HepG2 (cell line): ENCODE measurements around the gene PCIF1. TPM values are rescaled to one million over a fixed set of nuclear protein-coding genes. Genes with fewer than 3 reads are reported as not detected.

ENCODE experiments used
- BCLAF1 ChIP-seq: fragments of 450-650 bp; IDR thresholded peaks from 2 replicates; pipeline ENCODE4 v1.6.1; 2017; ENCODE audit warnings: mild to moderate bottlenecking
- HOXA9 ChIP-seq: sonication (generic); formaldehyde crosslinking; IDR thresholded peaks from 2 replicates; pipeline ENCODE4 v1.8.1; 2022; ENCODE audit warnings: missing genetic modification reagents, mild to moderate bottlenecking, moderate library complexity, borderline replicate concordance
- KLF9 ChIP-seq: IDR thresholded peaks from 2 replicates; pipeline ENCODE4 v1.6.1; 2016; ENCODE audit warnings: low read depth
- MAFK ChIP-seq, 2 experiments: IDR thresholded peaks in 1 of 2; conservative IDR thresholded peaks in 1 of 2; 2 replicates each; pipeline ENCODE4 v1.6.1; 2011; ENCODE audit warnings: improper control_type of control experiment in 2 of 2, low read length in 2 of 2
- NPAS2 ChIP-seq: sonication (generic); formaldehyde crosslinking; IDR thresholded peaks from 2 replicates; pipeline ENCODE4 v1.8.0; 2022; ENCODE audit warnings: mild to moderate bottlenecking, missing genetic modification reagents, borderline replicate concordance
- PLRG1 ChIP-seq: fragments of 450-650 bp; conservative IDR thresholded peaks from 2 replicates; pipeline ENCODE4 v1.6.1; 2016
- SOX6 ChIP-seq, 2 experiments: fragments of 450-650 bp in 1 of 2; sonication (generic) in 1 of 2; formaldehyde crosslinking in 1 of 2; IDR thresholded peaks; 2 replicates each; pipeline versions ENCODE4 v1.4.0 to v1.6.1; 2017 to 2020; ENCODE audit warnings: antibody characterized with exemption in 1 of 2, mild to moderate bottlenecking in 1 of 2, missing genetic modification reagents in 1 of 2
- SRF ChIP-seq: IDR thresholded peaks from 2 replicates; pipeline ENCODE4 v1.6.1; 2011; ENCODE audit warnings: mild to moderate bottlenecking, low read depth, low read length, moderate library complexity
- STAT5B ChIP-seq: sonication (generic); formaldehyde crosslinking; IDR thresholded peaks from 2 replicates; pipeline ENCODE4 v1.4.0; 2020; ENCODE audit warnings: missing genetic modification reagents
- ZBTB1 ChIP-seq: sonication (generic); formaldehyde crosslinking; IDR thresholded peaks from 2 replicates; pipeline ENCODE4 v1.4.0; 2020; ENCODE audit warnings: missing genetic modification reagents, borderline replicate concordance
- ZEB1 ChIP-seq: IDR thresholded peaks from 2 replicates; pipeline ENCODE4 v1.6.1; 2012; ENCODE audit warnings: mild to moderate bottlenecking, low read depth, inconsistent platforms; ENCODE audit not compliant: insufficient replicate concordance
- ZFP41 ChIP-seq: sonication (generic); formaldehyde crosslinking; IDR thresholded peaks from 2 replicates; pipeline ENCODE4 v1.4.0; 2020; ENCODE audit warnings: mild to moderate bottlenecking, missing genetic modification reagents, borderline replicate concordance
- ZNF329 ChIP-seq: sonication (generic); formaldehyde crosslinking; IDR thresholded peaks from 2 replicates; pipeline ENCODE4 v1.9.0; 2021; ENCODE audit warnings: low read depth, mild to moderate bottlenecking, missing genetic modification reagents
- ZNF468 ChIP-seq: sonication (generic); formaldehyde crosslinking; IDR thresholded peaks from 2 replicates; pipeline ENCODE4 v1.8.0; 2022; ENCODE audit warnings: mild to moderate bottlenecking, moderate library complexity, missing genetic modification reagents
- ZNF563 ChIP-seq: sonication (generic); formaldehyde crosslinking; IDR thresholded peaks from 2 replicates; pipeline ENCODE4 v1.8.0; 2022; ENCODE audit warnings: mild to moderate bottlenecking, moderate library complexity, missing genetic modification reagents
- ZNF572 ChIP-seq: sonication (generic); formaldehyde crosslinking; IDR thresholded peaks from 2 replicates; pipeline ENCODE4 v1.5.1; 2020; ENCODE audit warnings: mild to moderate bottlenecking, missing genetic modification reagents
- ZNF766 ChIP-seq: sonication (generic); formaldehyde crosslinking; IDR thresholded peaks from 2 replicates; pipeline ENCODE4 v1.5.0; 2020; ENCODE audit warnings: missing genetic modification reagents, borderline replicate concordance
- ZNF775 ChIP-seq: sonication (generic); formaldehyde crosslinking; IDR thresholded peaks from 2 replicates; pipeline ENCODE4 v1.4.0; 2020; ENCODE audit warnings: missing genetic modification reagents, mild to moderate bottlenecking, moderate library complexity, borderline replicate concordance
- ZSCAN21 ChIP-seq: sonication (generic); formaldehyde crosslinking; IDR thresholded peaks from 2 replicates; pipeline ENCODE4 v1.8.0; 2022; ENCODE audit warnings: mild to moderate bottlenecking, missing genetic modification reagents, moderate library complexity, borderline replicate concordance
- polyA plus RNA-seq, 8 experiments: library from polyadenylated mRNA; depleted of rRNA in 3 of 8; stranded (reverse) in 7 of 8; unstranded in 1 of 8; fragments of >200 nt; fragmentation: Illumina TruSeq in 4 of 8; extraction: Trizol in 4 of 8; gene quantifications; 2 replicates each; pipeline versions ENCODE4 v1.2.1 to v1.2.3, GENCODE V29; 2011 to 2016; ENCODE audit warnings: low read depth in 4 of 8, missing spikeins in 1 of 8, mixed read lengths in 1 of 8; ENCODE audit not compliant: insufficient read depth in 1 of 8
- total RNA-seq, 5 experiments: library from RNA; depleted of rRNA; stranded (reverse); fragments of >200 nt; fragmentation: Illumina TruSeq; extraction: Trizol; gene quantifications; 2 replicates each; pipeline ENCODE4 v1.2.3, GENCODE V29; 2016; ENCODE audit warnings: low read depth in 1 of 5
- TF ChIP-seq, protein P1 (sequence below): sonication (generic); formaldehyde crosslinking; conservative IDR thresholded peaks from 2 replicates; pipeline ENCODE4 v1.8.0; 2022; ENCODE audit warnings: missing genetic modification reagents
- TF ChIP-seq, protein P2 (sequence below): IDR thresholded peaks from 2 replicates; pipeline ENCODE4 v1.6.1; 2018; ENCODE audit warnings: missing genetic modification reagents, mild to moderate bottlenecking, missing compliant biosample characterization
- TF ChIP-seq, protein P3 (sequence below): IDR thresholded peaks from 2 replicates; pipeline ENCODE4 v1.6.1; 2016; ENCODE audit warnings: mild to moderate bottlenecking

The PCIF1 gene
- total and polyA plus RNA-seq, 2 of the 13 experiments (the other 11 are each of a cell fraction or from before 2014, with no cell fraction given), result 20.9 to 24.4 TPM

- no peak for TF ChIP-seq ZNF775 (CRISPR knock-in tag)
- no peak for TF ChIP-seq NPAS2
- TF ChIP-seq ZNF329 (CRISPR knock-in tag), result no peak
- TF ChIP-seq ZEB1, result peak; percentile 94
- peak; percentile 84; the same call in 1 of the 2 replicates for TF ChIP-seq ZNF563 (CRISPR knock-in tag)
- no peak for TF ChIP-seq HOXA9 (CRISPR knock-in tag)
- no peak for TF ChIP-seq BCLAF1
- 0 out of 2 replicates have a peak, but pooled peaks have one; percentile 54 for TF ChIP-seq ZBTB1 (CRISPR knock-in tag)
- TF ChIP-seq, protein P1, sequence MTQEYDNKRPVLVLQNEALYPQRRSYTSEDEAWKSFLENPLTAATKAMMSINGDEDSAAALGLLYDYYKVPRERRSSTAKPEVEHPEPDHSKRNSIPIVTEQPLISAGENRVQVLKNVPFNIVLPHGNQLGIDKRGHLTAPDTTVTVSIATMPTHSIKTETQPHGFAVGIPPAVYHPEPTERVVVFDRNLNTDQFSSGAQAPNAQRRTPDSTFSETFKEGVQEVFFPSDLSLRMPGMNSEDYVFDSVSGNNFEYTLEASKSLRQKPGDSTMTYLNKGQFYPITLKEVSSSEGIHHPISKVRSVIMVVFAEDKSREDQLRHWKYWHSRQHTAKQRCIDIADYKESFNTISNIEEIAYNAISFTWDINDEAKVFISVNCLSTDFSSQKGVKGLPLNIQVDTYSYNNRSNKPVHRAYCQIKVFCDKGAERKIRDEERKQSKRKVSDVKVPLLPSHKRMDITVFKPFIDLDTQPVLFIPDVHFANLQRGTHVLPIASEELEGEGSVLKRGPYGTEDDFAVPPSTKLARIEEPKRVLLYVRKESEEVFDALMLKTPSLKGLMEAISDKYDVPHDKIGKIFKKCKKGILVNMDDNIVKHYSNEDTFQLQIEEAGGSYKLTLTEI (CRISPR knock-in tag), result no peak
- TF ChIP-seq, protein P2, sequence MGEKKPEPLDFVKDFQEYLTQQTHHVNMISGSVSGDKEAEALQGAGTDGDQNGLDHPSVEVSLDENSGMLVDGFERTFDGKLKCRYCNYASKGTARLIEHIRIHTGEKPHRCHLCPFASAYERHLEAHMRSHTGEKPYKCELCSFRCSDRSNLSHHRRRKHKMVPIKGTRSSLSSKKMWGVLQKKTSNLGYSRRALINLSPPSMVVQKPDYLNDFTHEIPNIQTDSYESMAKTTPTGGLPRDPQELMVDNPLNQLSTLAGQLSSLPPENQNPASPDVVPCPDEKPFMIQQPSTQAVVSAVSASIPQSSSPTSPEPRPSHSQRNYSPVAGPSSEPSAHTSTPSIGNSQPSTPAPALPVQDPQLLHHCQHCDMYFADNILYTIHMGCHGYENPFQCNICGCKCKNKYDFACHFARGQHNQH (CRISPR knock-in tag), result peak; percentile 97
- 0 out of 2 replicates have a peak, but pooled peaks have one; percentile 67 for TF ChIP-seq ZNF468 (CRISPR knock-in tag)
- no peak for TF ChIP-seq SRF
- peak; percentile 92 for TF ChIP-seq ZSCAN21
- no peak for TF ChIP-seq ZFP41 (CRISPR knock-in tag)
- TF ChIP-seq MAFK (conservative IDR thresholded peaks at IDR 0.05 in 1 of 2, IDR thresholded peaks at IDR 0.05 in 1 of 2; ENCODE audit: low read length in 2 of 2), result no peak; a peak in 1 of 4 replicates
- TF ChIP-seq ZNF766 (CRISPR knock-in tag), result no peak
- TF ChIP-seq ZNF572 (CRISPR knock-in tag), result 0 out of 2 replicates have a peak, but pooled peaks have one; percentile 1
- TF ChIP-seq, protein P3, sequence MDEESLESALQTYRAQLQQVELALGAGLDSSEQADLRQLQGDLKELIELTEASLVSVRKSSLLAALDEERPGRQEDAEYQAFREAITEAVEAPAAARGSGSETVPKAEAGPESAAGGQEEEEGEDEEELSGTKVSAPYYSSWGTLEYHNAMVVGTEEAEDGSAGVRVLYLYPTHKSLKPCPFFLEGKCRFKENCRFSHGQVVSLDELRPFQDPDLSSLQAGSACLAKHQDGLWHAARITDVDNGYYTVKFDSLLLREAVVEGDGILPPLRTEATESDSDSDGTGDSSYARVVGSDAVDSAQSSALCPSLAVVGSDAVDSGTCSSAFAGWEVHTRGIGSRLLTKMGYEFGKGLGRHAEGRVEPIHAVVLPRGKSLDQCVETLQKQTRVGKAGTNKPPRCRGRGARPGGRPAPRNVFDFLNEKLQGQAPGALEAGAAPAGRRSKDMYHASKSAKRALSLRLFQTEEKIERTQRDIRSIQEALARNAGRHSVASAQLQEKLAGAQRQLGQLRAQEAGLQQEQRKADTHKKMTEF (CRISPR knock-in tag), result peak; percentile 97
- TF ChIP-seq KLF9 (CRISPR knock-in tag), result no peak
- TF ChIP-seq SOX6 (IDR thresholded peaks at IDR 0.05), result no peak
- TF ChIP-seq SOX6 (CRISPR knock-in tag; IDR thresholded peaks at IDR 0.05), result peak; percentile 96
- no peak for TF ChIP-seq PLRG1
- TF ChIP-seq STAT5B (CRISPR knock-in tag), result 0 out of 2 replicates have a peak, but pooled peaks have one; percentile 24
These were observed 7.2 kb upstream of the PCIF1 start (continued) for GRCh38 chr20:45927071-45927878.
